Smooth muscle cell (in vitro differentiated cells): Measurements from ENCODE around the gene GLT8D1. TPM values are rescaled to one million over a fixed set of nuclear protein-coding genes. Genes with fewer than 3 reads are reported as not detected.

Experiments
- DNase-seq: peaks from one replicate; lab custom pipeline; 2025; ENCODE audit not compliant: unreplicated experiment; lab: John Stamatoyannopoulos, UW
- H2AFZ ChIP-seq: fragments of 200-600 bp; sonication (generic); 2 replicates; pipeline ENCODE4 v1.6.0; 2016; ENCODE audit warnings: antibody characterized with exemption, low read depth, mild to moderate bottlenecking
- H3F3A ChIP-seq: fragments of 200-600 bp; sonication (generic); 2 replicates; pipeline ENCODE4 v1.6.0; 2017; ENCODE audit warnings: antibody characterized with exemption, low read depth
- H3K27ac ChIP-seq: fragments of 200-600 bp; sonication (generic); 2 replicates; pipeline ENCODE4 v1.5.1; 2016; ENCODE audit warnings: low read depth, mild to moderate bottlenecking
- H3K27me3 ChIP-seq: fragments of 200-600 bp; sonication (generic); 2 replicates; pipeline ENCODE4 v1.6.1; 2016; ENCODE audit warnings: low read depth, mild to moderate bottlenecking
- H3K36me3 ChIP-seq: fragments of 200-600 bp; sonication (generic); 2 replicates; pipeline ENCODE4 v1.5.1; 2016; ENCODE audit warnings: low read depth
- H3K4me1 ChIP-seq: fragments of 200-600 bp; sonication (generic); 2 replicates; pipeline ENCODE4 v1.5.1; 2016; ENCODE audit warnings: low read depth
- H3K4me2 ChIP-seq: fragments of 200-600 bp; sonication (generic); 2 replicates; pipeline ENCODE4 v1.6.0; 2016; ENCODE audit warnings: mild to moderate bottlenecking
- H3K4me3 ChIP-seq: fragments of 200-600 bp; sonication (generic); 2 replicates; pipeline ENCODE4 v1.5.1; 2016; ENCODE audit warnings: mild to moderate bottlenecking
- H3K79me2 ChIP-seq: fragments of 200-600 bp; sonication (generic); 2 replicates; pipeline ENCODE4 v1.6.0; 2016; ENCODE audit warnings: low read depth, mild to moderate bottlenecking
- H3K9ac ChIP-seq: fragments of 200-600 bp; sonication (generic); 2 replicates; pipeline ENCODE4 v1.6.0; 2016; ENCODE audit warnings: low read depth
- H3K9me3 ChIP-seq: fragments of 200-600 bp; sonication (generic); replicated peaks from 2 replicates; pipeline ENCODE4 v1.5.1; 2016; ENCODE audit warnings: low read depth
- H4K20me1 ChIP-seq: fragments of 200-600 bp; sonication (generic); 2 replicates; pipeline ENCODE4 v1.6.0; 2016; ENCODE audit warnings: low read depth
- WGBS: methylation state at CpG from one replicate; pipeline ENCODE4 v1.1.7; 2016; ENCODE audit warnings: low lambda C conversion rate; 5-methylcytosine and 5-hydroxymethylcytosine counted together
- polyA plus RNA-seq: library from polyadenylated mRNA; unstranded; fragments of >200 nt; fragmentation: Nextera tagmentation; extraction: Ambion mirVana; gene quantifications from 2 replicates; pipeline ENCODE4 v1.2.1, GENCODE V29; 2016
- total RNA-seq: library from RNA; depleted of rRNA; stranded (reverse); fragments of >200 nt; gene quantifications from 2 replicates; pipeline ENCODE4 v1.2.3, GENCODE V29; 2014
- TF ChIP-seq, protein P1 (sequence below): fragments of 200-600 bp; sonication (generic); IDR thresholded peaks from 2 replicates; pipeline ENCODE4 v1.5.1; 2017; ENCODE audit warnings: borderline replicate concordance, mild to moderate bottlenecking, antibody characterized with exemption; ENCODE audit not compliant: insufficient read depth, poor library complexity, severe bottlenecking

The GLT8D1 gene
- total and polyA plus RNA-seq, 2 experiments from 2014 or later: 110 to 126 TPM

DNA sequence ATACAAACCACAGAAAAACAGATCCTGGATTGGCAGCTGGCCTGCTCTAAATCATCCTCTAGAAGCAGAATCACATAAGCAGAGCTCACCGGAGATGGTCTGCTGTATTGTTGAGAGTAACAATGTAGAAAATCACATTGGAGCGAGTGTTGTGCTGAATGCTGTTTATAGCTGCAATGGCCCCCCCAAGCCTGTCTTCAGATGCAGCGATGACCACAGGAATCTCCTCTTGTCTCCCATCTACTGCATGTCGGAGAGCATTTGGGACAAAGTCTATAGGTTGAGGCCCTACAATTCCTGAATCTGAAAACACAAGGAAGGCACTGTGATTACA, 8.0 kb downstream of the GLT8D1 start:
- Histone ChIP-seq H3K36me3 (peaks cover 30% of the 10 kb centered on the region), H3K79me2 (peaks cover 46% of the 10 kb centered on the region), H3K4me3 (no peak overlapping the region), H4K20me1 (peaks cover 40% of the 10 kb centered on the region), H3K4me1 (no peaks in the 10 kb centered on the region), H3K27me3 (no peaks in the 10 kb centered on the region), H3K9ac (no peak overlapping the region), H3K27ac (peak overlapping the region; percentile 58), H3K9me3 (no peaks in the 10 kb centered on the region), H3F3A (peaks cover 52% of the 10 kb centered on the region), H2AFZ (no peak overlapping the region), H3K4me2 (no peak overlapping the region)
- 93% methylated on average over 4 of the region's 4 CpGs for WGBS
- TF ChIP-seq, protein P1, sequence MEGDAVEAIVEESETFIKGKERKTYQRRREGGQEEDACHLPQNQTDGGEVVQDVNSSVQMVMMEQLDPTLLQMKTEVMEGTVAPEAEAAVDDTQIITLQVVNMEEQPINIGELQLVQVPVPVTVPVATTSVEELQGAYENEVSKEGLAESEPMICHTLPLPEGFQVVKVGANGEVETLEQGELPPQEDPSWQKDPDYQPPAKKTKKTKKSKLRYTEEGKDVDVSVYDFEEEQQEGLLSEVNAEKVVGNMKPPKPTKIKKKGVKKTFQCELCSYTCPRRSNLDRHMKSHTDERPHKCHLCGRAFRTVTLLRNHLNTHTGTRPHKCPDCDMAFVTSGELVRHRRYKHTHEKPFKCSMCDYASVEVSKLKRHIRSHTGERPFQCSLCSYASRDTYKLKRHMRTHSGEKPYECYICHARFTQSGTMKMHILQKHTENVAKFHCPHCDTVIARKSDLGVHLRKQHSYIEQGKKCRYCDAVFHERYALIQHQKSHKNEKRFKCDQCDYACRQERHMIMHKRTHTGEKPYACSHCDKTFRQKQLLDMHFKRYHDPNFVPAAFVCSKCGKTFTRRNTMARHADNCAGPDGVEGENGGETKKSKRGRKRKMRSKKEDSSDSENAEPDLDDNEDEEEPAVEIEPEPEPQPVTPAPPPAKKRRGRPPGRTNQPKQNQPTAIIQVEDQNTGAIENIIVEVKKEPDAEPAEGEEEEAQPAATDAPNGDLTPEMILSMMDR: no peak
- DNase-seq: no peak

DNA sequence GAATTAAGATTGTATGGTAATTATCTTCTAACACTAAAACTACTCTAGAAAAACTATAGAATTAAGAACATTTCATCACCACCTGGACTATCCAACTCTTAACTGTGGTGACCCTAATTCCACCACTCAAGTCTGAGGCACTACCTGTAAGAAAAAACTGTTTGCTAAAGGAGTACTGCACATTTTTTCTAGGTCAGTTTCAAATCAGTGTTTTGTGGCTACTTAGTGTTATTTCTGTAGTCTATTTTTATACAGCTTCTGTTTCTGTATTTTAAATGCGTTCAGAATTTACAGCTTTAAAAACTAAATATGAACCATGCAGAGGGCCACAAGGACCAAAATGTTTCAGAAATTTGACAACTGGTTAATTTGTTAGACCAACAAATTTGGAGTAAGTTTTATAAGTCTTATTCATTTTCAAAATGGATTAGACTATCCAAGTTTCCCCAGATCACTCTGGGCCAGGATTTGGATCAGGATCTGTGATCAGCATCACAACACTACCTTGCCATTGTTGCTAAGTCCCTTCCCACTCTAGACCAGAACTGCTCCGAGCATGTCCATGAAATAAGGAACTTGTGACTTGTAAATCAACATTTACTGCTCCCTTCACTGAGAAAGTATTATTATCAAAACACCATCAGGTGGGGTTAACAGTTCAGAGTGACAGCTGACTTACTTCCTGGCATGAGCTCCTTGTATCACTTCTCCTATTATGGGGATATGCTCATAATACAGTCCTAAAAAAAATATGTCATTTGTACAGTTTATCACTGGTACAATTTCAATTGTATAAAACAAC, 8.6 kb downstream of the GLT8D1 start:
- Histone ChIP-seq H3K9me3 (no peaks in the 10 kb centered on the region), H2AFZ (no peak overlapping the region), H3K36me3 (peaks cover 31% of the 10 kb centered on the region), H3F3A (peaks cover 52% of the 10 kb centered on the region), H3K9ac (no peak overlapping the region), H3K4me1 (no peaks in the 10 kb centered on the region), H3K4me3 (no peak overlapping the region), H4K20me1 (peaks cover 40% of the 10 kb centered on the region), H3K27ac (peak overlapping the region; percentile 58), H3K27me3 (no peaks in the 10 kb centered on the region), H3K79me2 (peaks cover 40% of the 10 kb centered on the region), H3K4me2 (no peak overlapping the region)
- no peak for DNase-seq
- WGBS: 93% methylated on average over 2 of the region's 2 CpGs
- TF ChIP-seq, protein P1: no peak

DNA sequence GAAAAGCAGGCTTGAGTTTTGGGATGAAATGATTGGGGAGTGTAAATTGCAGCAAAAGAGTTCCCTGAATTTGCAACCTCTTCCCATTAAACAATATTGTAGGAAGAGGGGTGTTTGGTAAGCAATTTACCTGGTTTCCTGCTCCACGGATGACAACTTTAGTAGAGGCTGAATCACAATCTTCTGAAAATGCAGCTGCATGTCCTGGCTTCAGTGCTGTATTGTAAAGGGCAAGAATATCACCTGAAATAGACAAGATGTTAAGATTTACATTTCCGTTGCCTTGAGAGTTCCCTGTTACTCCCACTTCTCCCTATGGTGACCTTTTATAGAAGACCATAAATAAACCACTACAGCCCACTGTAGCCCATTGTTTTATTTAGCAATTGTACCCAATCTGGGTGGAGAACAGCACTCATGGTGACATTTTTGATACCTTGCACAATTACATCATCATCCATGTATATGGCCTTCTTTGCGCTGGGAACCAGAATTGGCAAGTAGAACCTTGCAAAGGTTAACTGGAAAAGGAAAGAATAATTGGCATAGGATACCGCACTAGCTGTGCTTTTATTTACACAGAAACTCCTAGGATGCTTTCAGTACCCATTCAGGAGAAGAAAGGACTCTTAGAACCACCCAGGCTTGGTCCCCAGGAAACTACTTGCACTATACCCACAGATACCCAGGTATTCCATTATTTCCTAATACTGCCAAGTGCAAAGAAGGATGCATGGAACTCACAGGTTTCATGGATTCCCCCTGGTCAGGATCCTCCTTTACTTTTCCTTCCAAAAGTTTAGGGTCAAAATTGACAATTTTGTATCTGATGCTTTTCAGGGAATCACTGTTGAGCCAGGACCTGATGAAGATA, 9.6 kb downstream of the GLT8D1 start:
- no peaks in the 10 kb centered on the region for H3K4me1 ChIP-seq
- peaks cover 32% of the 10 kb centered on the region for H4K20me1 ChIP-seq
- no peaks in the 10 kb centered on the region for H3K9me3 ChIP-seq
- H2AFZ ChIP-seq: no peak overlapping the region
- H3K4me2 ChIP-seq: no peak overlapping the region
- peaks cover 52% of the 10 kb centered on the region for H3F3A ChIP-seq
- TF ChIP-seq, protein P1: no peak
- H3K27ac ChIP-seq: peak overlapping the region; percentile 58
- no peak overlapping the region for H3K4me3 ChIP-seq
- DNase-seq: no peak
- peaks cover 36% of the 10 kb centered on the region for H3K36me3 ChIP-seq
- H3K27me3 ChIP-seq: no peaks in the 10 kb centered on the region
- peaks cover 30% of the 10 kb centered on the region for H3K79me2 ChIP-seq
- 97% methylated on average over 4 of the region's 4 CpGs for WGBS
- no peak overlapping the region for H3K9ac ChIP-seq
